ENCODE results near the gene RGS19. TPM values are rescaled to one million over a fixed set of nuclear protein-coding genes. Genes with fewer than 3 reads are reported as not detected.

The RGS19 gene
- total RNA-seq, 1 experiment from 2014 or later = 16.4 TPM

GRCh38 chr20:64080813-64081623, 1.7 kb upstream of the RGS19 start:
- intact Hi-C loops (cut with micrococcal nuclease; ENCODE audit: unreplicated experiment) = no loop called here
- Histone ChIP-seq H3K4me1 (ENCODE audit: insufficient read depth, low read length, poor library complexity, severe bottlenecking) (peaks cover 24% of the 10 kb centered on the region), H3K27ac (ENCODE audit: low read depth, low read length, poor library complexity, severe bottlenecking) (no peak overlapping the region), H3K36me3 (ENCODE audit: insufficient read depth, low read length, poor library complexity, severe bottlenecking) (no peaks in the 10 kb centered on the region), H3K27me3 (replicated peaks; ENCODE audit: insufficient read depth, low read depth, low read length, poor library complexity) (peaks cover 15% of the 10 kb centered on the region), H3K9me3 (ENCODE audit: low read depth, low read length, poor library complexity, severe bottlenecking) (no peaks in the 10 kb centered on the region), H3K4me3 (ENCODE audit: low read depth, low read length, poor library complexity, severe bottlenecking) (peak overlapping the region; percentile 82)
- CTCF ChIA-PET = no interaction called here
- BruUV-seq (replicated peaks) = no TSS peak
- POLR2A ChIA-PET (ENCODE audit: low non-redundant PET) = no interaction called here
- TF ChIP-seq, protein P1, sequence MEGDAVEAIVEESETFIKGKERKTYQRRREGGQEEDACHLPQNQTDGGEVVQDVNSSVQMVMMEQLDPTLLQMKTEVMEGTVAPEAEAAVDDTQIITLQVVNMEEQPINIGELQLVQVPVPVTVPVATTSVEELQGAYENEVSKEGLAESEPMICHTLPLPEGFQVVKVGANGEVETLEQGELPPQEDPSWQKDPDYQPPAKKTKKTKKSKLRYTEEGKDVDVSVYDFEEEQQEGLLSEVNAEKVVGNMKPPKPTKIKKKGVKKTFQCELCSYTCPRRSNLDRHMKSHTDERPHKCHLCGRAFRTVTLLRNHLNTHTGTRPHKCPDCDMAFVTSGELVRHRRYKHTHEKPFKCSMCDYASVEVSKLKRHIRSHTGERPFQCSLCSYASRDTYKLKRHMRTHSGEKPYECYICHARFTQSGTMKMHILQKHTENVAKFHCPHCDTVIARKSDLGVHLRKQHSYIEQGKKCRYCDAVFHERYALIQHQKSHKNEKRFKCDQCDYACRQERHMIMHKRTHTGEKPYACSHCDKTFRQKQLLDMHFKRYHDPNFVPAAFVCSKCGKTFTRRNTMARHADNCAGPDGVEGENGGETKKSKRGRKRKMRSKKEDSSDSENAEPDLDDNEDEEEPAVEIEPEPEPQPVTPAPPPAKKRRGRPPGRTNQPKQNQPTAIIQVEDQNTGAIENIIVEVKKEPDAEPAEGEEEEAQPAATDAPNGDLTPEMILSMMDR (conservative IDR thresholded peaks at IDR 0.05; ENCODE audit: low read depth, low read length) = no peak
- no peak for TF ChIP-seq EZH2 (IDR thresholded peaks at IDR 0.05; ENCODE audit: borderline replicate concordance, low read depth, low read length, poor library complexity, severe bottlenecking)
- DNase-seq (ENCODE audit: low spot score) = no peak

DNA sequence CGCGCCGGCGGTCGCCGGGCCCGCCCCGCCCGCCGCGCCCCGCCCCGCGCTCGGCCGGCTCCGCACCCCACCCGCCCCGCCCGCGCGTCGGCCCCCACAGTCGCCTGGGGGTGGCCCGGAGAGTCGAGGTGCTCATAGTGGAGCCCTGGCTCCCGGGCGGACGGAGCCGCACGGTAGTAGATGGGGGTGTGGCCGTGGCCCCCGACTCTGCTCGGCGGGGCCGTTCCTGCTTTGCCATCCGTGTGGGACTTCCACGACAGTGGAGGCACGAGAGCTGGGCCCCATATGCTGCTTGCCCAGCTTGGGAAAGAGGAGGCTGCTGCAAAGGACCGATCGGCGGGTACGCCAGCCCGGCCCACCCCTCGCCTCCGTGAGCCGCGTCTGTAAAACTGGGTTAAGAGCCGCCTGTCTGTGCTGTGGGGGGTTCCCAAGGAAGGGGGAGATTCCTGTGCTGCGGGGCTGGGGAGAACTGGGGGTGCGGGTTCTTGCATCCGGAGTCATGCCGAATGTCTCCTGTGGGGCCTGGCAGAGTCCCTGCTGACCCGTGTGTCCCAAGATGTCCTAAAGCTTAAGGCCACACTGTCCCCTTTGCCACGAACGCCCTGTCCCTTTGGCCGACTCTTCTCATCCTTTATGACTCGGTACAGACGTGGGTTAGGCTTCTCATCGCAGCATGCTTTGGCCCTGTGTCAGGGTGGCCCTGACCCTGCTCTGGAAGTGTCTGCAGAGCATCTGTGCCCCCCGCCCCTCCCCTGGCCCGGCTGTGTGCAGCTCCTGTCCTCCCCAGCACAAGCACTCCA, 895 bp upstream of the RGS19 start, which contains the start of gene OPRL1:
OPRL1 (plus strand) TSS at position 70 of the 800 bp plus-strand sequence. CDS start 12,639 bp downstream, outside the sequence.
- peaks cover 24% of the 10 kb centered on the region for H3K4me1 ChIP-seq (ENCODE audit: insufficient read depth, low read length, poor library complexity, severe bottlenecking)
- no peaks in the 10 kb centered on the region for H3K36me3 ChIP-seq (ENCODE audit: insufficient read depth, low read length, poor library complexity, severe bottlenecking)
- BruUV-seq (replicated peaks) = no TSS peak
- H3K9me3 ChIP-seq (ENCODE audit: low read depth, low read length, poor library complexity, severe bottlenecking) = no peaks in the 10 kb centered on the region
- ChIA-PET POLR2A (ENCODE audit: low non-redundant PET) (no interaction called here), CTCF (no interaction called here)
- TF ChIP-seq, protein P1 (conservative IDR thresholded peaks at IDR 0.05; ENCODE audit: low read depth, low read length) = no peak
- no peak for TF ChIP-seq EZH2 (IDR thresholded peaks at IDR 0.05; ENCODE audit: borderline replicate concordance, low read depth, low read length, poor library complexity, severe bottlenecking)
- DNase-seq (ENCODE audit: low spot score) = peak; percentile 52
- intact Hi-C loops (cut with micrococcal nuclease; ENCODE audit: unreplicated experiment) = no loop called here
- peaks cover 13% of the 10 kb centered on the region for H3K27me3 ChIP-seq (replicated peaks; ENCODE audit: insufficient read depth, low read depth, low read length, poor library complexity)
- H3K4me3 ChIP-seq (ENCODE audit: low read depth, low read length, poor library complexity, severe bottlenecking) = peak within 1 kb of the TSS; percentile 82
- H3K27ac ChIP-seq (ENCODE audit: low read depth, low read length, poor library complexity, severe bottlenecking) = peak within 1 kb of the TSS; percentile 66

DNA sequence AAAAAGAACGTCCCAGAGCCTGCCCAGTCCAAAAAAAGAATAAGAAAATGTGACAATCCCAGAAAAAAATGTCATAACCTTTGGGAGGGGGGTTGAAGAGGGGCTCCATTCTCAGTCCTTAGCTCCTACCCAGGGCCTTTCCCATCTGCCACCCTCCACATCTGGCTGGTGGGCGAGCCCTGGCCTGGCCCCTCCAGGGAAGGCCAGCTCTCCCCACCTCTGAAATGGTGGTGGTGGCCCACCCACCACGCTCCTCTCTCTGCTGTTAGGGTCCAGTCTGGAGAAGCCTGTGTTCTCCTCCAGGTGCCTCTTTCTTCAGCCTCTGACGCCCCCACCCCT, 415 bp downstream of the RGS19 start:
- TF ChIP-seq EZH2 (IDR thresholded peaks at IDR 0.05; ENCODE audit: borderline replicate concordance, low read depth, low read length, poor library complexity, severe bottlenecking) = no peak
- TF ChIP-seq, protein P1 (conservative IDR thresholded peaks at IDR 0.05; ENCODE audit: low read depth, low read length) = no peak
- Histone ChIP-seq H3K9me3 (ENCODE audit: low read depth, low read length, poor library complexity, severe bottlenecking) (no peaks in the 10 kb centered on the region), H3K4me1 (ENCODE audit: insufficient read depth, low read length, poor library complexity, severe bottlenecking) (peaks cover 24% of the 10 kb centered on the region), H3K36me3 (ENCODE audit: insufficient read depth, low read length, poor library complexity, severe bottlenecking) (no peaks in the 10 kb centered on the region), H3K27me3 (replicated peaks; ENCODE audit: insufficient read depth, low read depth, low read length, poor library complexity) (peaks cover under 1% of the 10 kb centered on the region), H3K4me3 (ENCODE audit: low read depth, low read length, poor library complexity, severe bottlenecking) (peak overlapping the region; percentile 82), H3K27ac (ENCODE audit: low read depth, low read length, poor library complexity, severe bottlenecking) (peak overlapping the region; percentile 66)
- no TSS peak for BruUV-seq (replicated peaks)
- DNase-seq (ENCODE audit: low spot score) = no peak
- intact Hi-C loops (cut with micrococcal nuclease; ENCODE audit: unreplicated experiment) = no loop called here
- CTCF ChIA-PET = interaction anchor here (0.6 kb wide), 1 partner anchor 53 kb away, joined by 3 read pairs; no protein-coding TSS in a partner anchor
- POLR2A ChIA-PET (ENCODE audit: low non-redundant PET) = no interaction called here
